GM18909 (cell line): Measurements from ENCODE around the gene LRRC75A.

Experiments
- ATAC-seq: cut with Tn5 transposase; IDR thresholded peaks from one replicate; pipeline ENCODE4 v1.9.1; 2021; ENCODE audit warnings: mild to moderate bottlenecking; ENCODE audit not compliant: unreplicated experiment, poor library complexity

Gene LRRC75A

DNA sequence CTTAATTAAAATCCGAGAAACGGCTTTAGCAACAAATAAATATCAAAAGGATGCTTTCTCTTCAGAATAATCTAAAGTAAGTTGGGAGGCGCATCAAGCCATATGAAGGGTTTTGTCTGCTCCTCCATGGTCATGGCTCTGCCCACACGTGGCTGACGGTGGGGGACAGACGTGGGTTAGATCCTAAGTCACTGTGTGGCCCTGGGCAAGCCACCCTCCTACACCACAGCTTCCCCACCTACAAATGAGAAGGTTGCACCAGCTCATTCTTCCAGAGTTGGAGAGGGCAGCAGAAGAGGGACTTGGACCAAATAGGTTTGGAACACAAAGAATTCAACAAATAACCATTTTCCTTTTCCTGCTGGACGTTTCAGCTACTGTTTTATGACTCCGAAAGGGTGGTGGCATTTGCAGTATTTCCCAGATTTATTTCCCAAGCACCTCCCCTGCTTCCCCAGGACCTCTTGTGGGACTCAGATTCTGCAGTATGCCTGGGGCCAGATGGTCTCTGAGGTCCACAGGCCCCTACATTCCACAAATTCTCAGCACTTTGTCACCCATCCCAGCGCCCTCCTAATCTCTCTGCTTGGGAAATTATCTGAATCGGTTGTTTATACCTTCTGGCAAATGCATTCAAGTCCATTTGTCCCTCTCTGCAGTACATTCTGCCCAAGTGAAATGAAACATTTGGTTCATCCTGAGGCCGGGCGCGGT is 17.8 kb downstream of the LRRC75A start:
- ATAC-seq: no peak

DNA sequence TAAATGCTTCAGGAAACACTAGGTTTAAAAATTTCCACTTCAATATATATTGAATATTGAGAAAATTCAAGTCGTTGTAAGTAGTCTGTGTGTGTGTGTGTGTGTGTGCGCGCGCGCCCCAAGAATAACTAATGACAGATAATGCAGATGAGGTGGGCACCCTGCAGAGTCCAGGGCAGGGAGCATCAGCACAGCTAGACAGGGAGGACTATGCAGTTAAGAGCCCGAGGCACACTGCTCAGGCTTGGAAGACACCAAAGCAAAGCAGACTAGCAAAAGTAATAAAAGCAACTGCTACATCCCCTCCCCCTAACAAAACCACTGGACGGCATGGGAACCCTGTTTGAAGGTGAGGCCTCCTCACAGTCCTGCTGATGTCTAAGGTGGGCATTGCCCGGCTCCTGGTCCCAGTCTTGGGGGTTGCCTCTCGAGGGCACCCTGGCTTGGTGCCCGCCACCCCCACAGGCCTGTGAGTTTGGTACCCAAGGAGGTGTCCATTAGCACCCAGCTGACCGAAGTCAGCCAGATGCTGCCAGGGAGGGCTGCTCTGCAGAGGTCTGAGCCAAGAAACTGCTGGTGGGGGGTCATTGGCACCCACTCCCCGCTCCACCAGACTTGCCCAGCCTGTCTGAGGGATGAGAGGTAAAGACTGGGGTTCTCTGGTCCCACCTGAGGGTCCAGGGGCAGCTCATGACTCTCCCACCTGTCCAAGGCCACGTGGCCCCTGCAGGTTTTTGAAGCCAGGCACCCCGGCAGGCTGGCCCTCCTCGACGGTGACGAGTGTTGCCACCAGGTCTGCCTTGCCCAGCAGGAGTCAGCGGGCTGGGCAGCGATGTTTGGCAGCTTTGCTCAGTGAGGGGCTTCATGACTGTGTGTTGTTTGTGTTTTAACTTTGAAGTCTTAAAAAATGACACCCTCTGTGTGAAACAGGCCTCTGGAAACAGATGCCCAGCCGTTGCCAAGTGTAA is 18.7 kb downstream of the LRRC75A start:
- ATAC-seq: no peak

DNA sequence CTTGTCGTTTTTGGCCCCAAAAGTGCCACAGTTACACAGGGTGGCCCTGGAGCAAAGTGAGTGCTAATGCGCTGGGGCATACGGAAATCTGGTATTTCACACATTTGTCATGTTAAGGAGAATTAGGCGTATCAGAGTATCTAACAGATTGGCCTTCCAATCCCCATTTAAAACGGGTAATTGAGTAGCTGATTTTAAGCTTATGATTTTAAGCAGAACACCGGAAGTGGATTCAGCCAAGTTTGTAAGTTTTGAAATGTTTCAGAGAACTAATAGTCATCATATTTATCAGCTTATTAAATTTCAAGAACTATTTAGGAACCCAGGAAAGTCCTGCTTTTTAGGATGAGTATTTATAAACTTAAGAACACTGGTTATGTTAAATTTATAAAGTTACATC is 19.5 kb downstream of the LRRC75A start:
- no peak for ATAC-seq

DNA sequence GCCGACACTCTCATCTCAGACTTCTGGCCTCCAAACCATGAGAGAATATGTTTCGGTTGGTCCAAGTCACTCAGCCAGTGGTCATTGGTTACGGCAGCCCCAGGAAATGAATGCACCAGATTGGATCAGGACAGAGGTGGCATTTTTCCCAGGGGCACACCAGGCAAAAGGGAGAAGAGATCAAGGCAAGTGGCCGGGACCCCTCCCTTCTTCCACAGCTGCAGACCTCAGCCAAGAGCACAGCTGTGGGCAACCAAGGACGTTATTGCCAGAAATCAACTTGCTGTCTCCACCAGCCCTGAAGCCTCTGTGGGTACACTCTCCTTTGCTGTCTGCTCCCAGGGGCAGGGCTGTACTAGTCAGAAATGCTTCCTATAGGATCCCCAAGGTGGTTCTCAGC is 20.7 kb downstream of the LRRC75A start:
- ATAC-seq: no peak

DNA sequence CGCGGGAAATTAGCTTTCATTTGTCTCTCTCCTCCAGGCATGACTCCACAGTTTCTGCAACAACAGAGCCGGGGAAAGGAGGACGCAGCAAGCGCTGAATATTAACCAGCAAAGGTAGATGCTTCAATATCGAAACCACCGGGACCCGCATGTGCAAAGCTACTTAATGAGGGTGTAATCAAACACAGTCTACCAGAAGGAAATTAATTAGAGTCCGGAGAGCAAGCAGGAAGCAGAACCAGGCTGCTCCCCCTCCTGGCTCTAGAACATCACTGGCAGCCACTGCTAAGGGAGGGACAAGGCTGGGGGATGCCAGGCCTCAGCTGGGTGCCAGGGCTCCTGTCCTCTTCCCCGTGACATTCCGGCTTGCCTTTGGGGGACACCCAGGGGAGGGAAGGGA is 21.7 kb downstream of the LRRC75A start:
- ATAC-seq: no peak

DNA sequence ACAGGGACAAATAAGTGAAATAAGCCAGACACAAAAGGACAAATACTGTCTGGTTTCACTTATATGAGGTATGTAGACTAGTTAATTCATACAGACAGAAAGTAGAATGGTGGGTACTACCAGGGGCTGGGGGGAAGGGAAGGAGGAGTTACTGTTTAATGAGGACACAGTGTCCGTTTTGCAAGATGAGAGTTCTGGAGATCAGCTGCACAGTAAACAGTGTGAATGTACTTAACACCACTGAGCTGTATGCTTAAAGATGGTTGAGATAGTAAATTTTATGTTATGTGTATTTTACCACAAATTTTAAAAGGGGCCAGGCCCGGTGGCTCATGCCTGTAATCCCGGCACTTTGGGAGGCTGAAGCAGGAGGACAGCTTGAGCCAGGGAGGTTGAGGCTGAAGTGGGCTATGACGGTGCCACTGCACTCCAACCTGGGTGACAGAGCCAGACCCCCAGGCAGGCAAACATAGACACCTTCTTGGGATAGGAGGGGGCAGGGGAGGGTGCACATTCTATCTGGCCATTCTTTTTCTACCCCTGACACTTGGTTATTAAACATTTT is 23.5 kb downstream of the LRRC75A start:
- ATAC-seq: no peak

DNA sequence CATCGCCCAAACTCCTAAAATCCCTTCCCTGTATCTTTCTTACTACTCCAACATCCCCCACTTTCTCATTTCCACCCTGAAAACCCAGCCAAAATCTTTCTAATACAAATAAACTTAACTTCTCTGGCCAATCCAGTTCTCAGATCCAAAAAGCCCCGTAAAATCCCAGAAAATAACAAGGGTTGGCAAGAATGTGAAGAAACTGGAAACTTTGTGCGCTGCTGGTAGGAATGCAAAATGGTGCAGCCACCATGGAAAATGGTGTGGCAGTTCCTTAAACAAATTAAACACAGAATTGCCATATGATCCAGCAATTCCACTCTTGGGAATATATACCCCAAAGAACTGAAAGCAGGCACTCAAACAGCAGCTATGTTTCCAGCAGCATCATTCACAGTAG is 24.1 kb downstream of the LRRC75A start:
- no peak for ATAC-seq

DNA sequence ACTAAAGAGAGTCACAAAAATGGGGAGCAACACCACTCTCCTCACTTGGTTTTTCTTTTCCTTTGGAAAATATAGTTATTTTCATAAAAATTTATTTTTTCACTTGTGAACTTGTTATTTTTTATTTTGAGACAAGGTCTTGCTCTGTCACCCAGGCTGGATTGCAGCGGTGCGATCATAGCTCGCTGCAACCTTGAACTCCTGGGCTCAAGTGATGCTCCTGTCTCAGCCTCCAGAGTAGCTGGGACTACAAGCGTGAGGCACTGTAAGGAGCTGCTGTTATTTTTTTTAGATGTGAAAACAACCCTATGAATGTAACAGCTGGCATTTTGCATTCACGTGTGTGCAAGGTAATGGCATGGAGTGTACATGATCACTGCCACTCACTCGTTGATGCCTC is 24.9 kb downstream of the LRRC75A start:
- no peak for ATAC-seq

DNA sequence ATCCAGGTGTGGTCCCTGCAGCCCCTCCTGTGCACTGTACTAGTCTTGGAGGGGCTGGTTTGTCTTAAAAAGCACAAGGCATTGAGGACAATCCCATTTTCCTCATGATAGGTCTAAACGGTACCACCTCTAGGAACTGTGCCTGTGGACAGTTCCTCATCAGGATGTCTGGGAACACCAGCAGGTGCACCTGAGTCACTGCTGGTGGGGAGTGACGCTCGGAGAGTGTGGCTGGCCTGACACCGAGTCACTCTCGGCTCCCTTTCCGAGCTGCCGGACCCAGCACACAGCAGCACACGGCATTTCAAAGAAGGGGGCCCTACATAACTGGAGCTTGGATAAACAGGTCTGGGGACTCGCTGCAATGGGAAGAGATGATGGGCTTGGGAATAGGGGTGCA is 25.6 kb downstream of the LRRC75A start:
- ATAC-seq: no peak

DNA sequence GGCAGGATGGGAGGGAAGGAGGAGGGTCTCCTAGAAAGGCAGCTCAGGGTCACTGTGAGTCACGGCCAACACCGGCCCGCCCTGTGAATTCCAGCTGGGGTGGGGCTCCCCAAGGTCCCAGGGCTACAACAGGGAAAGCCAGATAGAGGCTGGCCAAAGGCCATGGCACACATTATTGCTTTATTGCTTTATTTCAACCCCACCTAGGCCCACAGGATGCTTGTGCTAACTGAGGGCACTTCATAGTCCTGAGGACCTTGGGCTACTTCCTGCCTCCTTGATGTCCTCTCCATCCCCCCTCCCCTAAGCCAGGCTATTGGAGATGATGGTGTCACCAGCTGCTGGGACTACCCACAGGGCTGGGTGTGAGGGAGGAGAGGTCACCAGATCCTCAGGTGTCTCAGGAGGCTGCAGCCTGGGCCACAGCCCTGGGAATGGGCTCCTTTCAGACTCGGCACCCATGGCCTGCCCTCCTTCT is 26.1 kb downstream of the LRRC75A start:
- ATAC-seq: no peak

DNA sequence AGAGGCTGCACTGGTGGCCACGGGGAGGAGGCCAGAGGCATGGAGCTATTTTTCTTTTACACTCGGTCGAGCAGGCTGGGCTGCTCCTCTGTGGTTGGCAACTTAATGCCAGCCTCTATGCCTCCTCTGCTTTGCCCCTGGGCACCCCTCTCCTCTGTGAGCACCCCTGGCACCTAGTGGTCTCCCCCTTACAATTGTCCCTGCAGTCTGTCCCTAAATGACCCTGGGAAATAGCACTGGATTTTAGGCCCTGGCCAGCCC is 27.0 kb downstream of the LRRC75A start:
- ATAC-seq: no peak

DNA sequence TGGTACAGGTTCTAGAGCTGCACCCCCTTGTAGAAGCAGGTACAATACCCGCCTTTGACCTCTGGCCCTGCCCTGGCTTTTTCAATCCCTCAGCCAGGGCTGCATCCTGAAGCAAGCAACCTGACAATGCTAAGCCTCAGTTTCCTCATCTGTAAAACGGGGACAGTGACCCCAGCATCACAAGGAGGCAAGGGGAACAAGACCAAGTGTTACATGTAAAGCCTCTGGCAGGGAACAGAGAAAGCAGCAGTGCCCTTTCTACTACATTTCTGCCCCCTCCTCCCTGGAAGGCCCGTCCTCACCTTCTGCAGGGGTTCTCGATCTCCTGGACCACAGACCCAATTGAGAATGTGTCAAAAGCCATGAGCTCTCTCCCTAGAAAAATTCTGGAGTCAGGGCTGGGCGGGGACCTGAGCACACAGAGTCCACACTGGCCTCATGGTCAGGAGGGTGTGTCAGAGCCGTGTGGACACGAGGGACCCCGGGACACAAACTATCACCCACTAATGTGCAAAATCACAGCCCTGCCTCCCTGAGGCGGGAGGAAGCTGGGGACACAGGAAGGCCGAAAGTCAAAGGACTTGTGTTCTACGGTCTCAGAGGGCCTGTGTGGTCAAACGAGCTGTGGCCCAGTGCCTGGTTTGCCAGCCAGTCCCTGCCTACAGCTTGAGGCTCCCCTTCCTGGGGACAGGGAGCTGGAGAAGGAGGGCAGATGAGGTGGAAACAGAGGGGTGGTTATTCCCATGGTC is 27.5 kb downstream of the LRRC75A start:
- no peak for ATAC-seq

DNA sequence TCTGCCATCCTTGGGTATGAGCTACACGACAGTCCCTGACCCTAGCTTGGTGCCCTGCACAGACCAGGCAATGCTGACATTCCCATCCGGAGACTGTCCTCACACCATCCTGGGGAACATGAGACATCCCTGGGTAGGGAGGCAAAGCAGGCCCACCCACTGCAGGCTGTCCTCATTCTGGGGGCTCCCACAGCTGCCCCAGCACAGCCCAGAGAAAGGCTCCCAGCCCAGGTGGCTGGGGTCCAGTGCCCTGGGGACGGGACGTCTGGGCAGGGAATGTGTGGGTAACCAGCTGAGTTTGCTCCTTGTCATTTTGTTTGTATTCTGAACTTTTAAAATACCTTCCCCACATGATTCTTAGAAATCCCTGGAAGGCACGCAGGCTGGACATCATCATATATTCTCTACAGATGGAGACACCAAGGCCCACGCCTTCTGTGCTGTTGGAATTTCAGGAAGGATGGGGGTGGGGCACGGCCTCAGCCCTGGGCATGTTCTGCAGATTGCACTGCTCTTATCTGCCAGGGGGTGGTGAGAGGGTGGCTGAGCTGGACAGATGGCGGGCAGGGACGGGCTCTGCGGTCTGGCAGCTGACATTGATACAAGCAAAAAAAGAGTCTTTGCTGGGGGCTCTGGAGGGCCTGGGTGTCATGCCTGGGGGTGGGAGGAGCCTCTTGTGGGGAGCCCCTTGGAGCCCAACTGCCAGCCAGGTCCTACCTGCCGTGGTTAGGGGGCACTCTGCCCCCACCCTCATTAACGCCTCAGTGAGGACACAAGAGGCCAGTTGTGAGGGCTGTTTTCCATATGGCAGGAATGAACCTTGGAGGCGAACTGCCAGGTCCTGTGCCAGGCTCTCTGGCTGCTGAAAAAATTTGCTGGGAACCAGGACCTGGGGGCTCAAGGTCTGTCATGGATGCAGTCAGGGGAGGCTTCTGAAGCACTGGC is 28.4 kb downstream of the LRRC75A start:
- no peak for ATAC-seq

DNA sequence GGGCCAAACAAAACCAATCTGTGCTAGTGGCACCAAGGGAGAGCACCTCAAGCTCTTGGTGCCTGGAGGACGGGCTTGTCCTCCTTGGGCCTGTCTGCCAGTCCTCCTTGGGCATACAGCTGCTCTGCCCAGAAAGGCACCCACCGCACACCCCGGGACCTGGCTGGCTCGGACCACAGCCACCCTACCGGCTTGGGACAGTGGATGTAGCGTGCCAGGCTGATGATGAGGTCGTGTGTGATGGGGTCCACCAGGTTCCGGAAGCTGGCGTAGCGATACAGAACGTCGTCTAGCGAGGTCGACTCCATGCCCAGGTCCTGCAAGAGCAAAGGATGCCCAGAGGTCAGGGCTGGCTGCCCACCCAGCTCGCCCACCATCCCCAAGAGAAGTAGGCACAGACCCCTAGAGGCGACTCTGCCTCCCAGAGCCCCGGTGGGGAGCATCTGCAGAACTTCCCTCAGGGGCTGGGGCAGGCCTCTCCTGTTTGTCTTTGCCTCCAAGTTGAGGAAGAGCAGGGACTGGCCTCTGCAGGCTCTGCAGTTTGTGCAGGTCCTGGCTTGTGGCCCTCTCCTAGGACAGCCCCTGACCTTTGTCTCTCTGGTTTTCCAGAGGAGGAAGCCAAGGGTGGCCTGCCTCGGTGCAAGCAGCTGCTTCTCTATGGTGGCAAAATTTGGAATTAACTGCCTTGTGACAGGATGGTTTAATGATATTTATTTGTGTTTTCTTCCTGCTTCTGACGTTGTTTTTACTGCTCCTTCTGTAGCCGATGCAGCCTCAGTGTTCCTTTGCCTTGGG is 29.7 kb downstream of the LRRC75A start:
- ATAC-seq: no peak

DNA sequence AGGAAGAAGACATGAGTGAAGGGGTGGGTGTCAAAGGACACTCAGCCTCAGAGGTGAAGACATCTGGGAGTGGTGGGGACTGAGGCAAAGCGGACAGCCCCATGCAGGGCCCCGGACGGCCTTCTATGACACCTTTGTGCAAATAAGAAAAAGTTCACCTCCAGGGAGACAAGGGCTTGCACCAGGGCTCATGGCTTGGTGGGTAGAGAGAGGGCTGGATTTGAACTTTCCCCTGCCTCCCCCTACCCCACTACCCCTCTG is 30.5 kb downstream of the LRRC75A start:
- ATAC-seq: no peak

DNA sequence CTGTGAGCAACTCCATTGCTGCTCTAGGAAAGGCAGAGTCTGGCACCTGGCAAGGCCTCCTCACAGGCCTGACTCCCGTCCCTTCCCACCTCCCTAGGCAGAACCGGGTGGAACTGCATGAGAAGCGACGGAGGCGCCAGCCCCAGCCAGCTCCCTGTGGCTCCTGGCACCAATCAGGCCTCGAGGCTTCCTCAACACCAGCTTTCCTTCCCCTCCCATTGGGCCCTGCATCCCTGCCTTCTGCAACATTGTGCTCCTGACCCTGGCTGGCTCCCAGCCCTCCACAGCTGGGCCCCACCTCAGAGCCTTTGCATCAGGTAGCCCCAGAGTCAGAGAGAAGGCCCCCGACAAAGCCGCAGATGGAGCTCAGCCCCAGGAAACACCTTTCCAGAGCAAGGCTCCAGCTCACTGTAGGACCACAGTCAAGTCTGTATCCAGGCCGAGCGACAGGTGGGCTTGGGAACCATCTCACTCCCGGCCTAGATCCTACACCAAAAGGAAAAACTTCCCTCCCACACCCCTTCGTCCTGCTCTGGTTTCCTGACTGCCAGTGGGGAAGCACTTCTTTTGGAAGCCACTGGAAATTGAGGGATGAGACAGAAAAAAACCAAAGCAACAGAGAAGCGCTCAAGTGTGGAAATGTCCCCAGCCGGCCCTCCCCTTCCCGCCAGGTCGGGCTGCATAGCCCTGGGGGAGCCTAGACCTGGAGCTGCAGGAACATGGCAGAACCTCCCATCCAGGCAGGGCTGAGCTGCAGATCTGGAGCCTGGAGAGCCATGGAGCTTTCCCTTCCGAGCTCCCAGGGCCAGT is 31.0 kb downstream of the LRRC75A start:
- ATAC-seq: no peak

DNA sequence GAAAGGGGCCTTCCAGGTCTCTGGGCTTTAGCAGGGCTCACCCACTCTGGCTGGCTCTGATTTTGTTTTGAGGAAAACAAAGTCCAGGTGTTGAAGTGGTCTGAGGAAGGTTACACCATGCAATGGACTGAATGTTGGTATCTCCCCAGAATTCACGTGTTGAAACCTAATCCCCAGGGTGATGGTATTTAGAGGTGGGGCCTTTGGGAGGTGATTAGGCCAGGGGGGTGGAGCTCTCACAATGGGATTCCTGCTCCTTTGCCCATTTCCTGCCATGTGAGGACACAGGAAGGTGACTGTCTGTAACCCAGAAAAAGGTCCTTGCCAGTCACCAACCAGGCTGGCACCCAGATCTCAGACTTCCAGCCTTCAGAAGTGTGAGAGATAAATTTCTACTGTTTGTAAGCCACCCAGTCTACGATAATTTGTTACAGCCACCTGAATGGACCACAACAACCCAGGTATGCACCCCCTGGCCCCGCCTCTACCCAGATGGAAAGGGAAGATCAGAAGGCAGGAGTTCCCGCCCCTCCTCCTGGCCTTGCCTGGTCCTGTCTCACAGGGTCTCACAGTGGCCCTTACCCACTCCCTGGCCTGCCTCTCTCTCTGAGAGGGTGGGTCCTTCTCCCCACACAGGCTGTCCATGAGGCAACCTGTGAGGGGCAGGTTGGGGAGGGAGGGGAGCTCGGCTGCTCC is 32.0 kb downstream of the LRRC75A start:
- no peak for ATAC-seq

DNA sequence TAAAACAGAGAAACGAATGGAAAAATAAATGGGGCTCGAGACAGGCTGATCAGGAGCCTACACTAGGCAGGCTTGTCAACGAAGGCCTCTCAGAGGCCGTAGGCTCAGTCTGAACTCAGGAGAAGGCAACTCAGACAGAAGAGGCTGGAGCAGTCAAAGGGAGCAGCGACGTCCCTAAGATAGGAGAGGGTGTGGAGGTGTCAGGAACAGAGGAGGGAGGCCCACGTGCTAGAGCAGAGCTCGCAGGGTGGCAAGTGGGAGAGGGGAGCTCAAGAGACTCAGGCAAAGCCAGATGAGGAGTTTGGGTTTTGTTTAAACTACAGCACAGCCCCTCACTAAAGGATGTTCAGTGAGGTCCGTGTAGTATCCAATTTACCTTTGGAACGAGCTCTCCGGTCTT is 32.7 kb downstream of the LRRC75A start:
- ATAC-seq: no peak
